ENCODE results near the gene PPARG.
"Not testable (repeated sequence)": the region's sequence is repeated elsewhere in the genome, so short reads cannot be mapped to it uniquely, and the experiment has no call there.

PPARG gene

DNA sequence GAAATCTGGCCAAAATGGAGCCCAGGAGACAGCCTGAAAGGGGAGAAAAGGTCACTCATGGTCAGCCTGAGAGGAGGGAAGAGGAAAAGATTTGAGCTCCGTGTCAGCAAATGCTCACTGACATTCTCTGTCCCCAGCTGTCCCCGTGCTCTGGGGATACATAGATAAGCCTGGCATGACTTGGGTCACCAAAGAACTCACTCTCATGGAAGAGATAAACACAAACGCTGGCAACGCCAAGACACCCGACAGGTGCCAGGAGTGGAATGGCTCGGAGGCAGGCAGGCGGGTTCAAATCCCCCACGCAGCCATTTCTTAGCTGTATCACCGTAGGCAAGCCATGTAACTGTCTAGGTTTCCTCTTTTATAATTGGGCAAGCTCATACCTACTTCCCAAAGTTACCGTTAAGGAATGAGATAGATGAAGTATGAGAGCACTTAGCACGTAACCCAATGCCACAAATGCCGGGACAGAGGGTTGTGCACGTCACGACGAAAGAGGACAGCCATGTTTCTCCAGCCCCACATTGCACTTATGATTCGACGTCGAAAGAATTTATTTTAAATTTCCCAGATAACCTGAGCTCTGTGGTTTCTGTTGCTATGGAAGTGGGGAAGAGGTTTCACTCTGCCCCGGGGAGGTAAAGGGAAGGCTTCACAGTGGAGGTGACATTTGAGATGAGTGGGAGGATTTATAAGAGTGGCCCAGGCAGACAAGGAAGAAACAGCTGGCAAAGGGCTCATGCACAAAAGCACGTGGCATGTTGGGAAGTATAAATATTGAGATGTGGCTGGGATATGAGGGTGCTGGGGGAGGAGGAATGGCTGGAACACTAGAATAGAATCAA lies 154.0 kb downstream of the PPARG start:
- no peak for DNase-seq (ENCODE audit: low spot score)

DNA sequence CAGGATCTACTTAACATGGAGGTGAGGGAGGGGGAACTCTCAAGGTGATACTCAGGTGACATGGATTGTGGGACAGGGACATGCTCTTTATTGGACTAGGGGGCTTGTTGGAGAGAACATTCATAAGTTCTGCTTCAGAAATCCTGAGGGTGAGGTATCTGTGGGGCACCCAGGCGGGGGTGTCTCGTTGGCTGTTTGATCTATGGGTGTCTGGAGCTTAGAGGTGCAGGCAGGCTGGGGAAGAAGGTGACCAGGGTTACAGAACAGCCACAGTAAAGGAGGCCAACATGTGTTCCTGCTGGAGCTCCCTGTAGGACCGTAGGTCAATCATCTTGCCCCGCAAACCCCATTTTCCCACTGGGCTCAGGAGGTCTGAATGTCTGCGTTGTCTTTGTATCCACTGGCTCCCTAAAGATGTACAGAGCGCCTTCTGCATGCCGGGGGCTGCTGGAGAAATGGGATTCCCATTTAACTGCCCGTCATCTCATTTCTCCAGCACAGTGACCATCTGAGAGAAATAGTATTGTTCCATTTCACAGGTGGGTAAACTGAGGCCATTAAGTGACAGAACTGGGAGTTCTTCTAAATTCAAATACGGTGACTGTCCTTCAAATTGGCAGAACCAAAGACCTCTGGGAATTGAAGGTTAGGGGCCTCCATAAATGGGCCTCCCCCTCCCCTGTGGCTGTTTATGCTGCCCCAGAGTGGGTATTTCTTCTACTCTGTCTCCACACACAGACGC lies 155.1 kb downstream of the PPARG start:
- no peak for DNase-seq (ENCODE audit: low spot score)

- no peak for DNase-seq (ENCODE audit: low spot score)
These were observed 156.0 kb downstream of the PPARG start for GRCh38 chr3:12444582-12445471.

DNA sequence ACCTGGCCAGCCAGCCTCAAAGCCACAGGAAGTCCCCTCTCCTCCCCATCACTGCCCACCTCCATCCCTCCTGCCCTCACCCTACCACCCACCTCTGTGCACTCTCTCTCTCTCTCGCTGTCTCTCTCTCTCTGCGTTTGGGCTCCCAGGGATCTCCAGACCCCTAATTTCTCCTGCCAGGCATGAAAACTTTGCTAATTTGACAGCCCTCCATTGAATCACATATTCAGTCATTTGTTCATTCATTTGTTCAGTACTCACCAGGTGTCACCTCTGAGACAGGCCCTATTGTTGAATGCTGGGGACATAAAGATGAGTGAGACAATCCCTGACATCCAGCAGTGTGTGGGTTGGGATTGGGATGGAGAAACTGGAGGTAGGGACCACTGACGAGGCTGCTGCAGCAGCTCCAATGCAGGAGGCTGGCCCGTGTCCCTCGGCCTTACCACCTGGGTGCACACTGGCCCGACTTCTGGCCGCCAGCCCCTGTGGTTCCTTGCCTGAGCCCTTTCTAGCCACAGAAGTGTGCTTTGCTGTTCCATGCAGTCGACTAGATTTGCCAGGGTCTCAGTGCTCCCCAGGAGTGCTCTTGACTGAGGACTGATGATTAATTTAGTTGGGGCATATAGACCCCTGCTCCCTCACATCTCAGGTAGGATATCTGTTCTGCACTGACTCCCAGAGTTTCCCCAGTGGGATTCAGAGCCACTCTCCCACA lies 156.8 kb downstream of the PPARG start:
- no peak for DNase-seq (ENCODE audit: low spot score)

GRCh38 chr3:12446298-12446697 lies 157.4 kb downstream of the PPARG start:
- DNase-seq (ENCODE audit: low spot score): no peak

- DNase-seq (ENCODE audit: low spot score): no peak
These were observed 158.2 kb downstream of the PPARG start for GRCh38 chr3:12447075-12447474.

- not testable (repeated sequence) for DNase-seq (ENCODE audit: low spot score)
These were observed 159.7 kb downstream of the PPARG start for GRCh38 chr3:12448404-12449202.

GRCh38 chr3:12449889-12450682 lies 161.2 kb downstream of the PPARG start:
- DNase-seq (ENCODE audit: low spot score): no peak

GRCh38 chr3:12451481-12451880 lies 162.6 kb downstream of the PPARG start:
- no peak for DNase-seq (ENCODE audit: low spot score)

- DNase-seq (ENCODE audit: low spot score): no peak
These were observed 163.1 kb downstream of the PPARG start for GRCh38 chr3:12451960-12452359.

- DNase-seq (ENCODE audit: low spot score): no peak
These were observed 163.8 kb downstream of the PPARG start for GRCh38 chr3:12452361-12453330.

DNA sequence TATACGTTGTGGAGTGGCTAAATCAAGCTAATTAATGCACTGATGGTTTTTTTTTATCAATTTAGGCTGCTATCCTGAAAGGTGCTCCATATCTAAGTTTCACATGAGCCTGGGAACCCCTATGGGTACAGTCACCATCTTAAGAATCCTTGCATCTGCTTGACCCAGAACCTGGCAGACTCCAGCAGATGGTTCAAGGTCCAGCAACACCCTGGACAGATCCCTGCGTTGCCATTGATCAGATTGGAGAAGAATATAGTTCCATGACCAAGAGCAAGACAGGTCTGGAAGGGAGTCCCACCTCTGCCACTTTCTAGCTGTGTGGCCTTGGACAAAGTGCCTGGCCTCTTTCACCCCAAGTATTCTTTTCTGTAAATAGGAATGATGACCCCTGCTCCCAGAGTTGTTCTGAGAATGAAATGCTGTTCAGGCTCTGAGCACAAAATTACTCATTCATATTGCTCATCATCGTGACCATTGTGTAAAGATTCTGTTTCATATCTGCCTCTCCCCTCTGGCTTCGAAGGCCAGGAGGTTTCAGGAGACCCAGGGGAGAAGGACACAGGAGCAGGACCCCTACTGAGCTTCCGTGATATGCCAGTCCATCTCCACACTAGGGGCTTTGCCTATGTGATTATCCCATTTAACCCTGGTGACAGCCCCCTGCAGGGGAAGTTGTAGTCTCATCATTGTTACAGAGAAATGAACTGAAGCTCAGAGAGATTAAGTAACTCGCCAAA lies 165.4 kb downstream of the PPARG start:
- DNase-seq (ENCODE audit: low spot score): peak; percentile 19

- no peak for DNase-seq (ENCODE audit: low spot score)
These were observed 165.9 kb downstream of the PPARG start for GRCh38 chr3:12454816-12455121.

- DNase-seq (ENCODE audit: low spot score): no peak
These were observed 166.9 kb downstream of the PPARG start for GRCh38 chr3:12455740-12456139.

GRCh38 chr3:12456441-12456840 lies 167.6 kb downstream of the PPARG start:
- no peak for DNase-seq (ENCODE audit: low spot score)

DNA sequence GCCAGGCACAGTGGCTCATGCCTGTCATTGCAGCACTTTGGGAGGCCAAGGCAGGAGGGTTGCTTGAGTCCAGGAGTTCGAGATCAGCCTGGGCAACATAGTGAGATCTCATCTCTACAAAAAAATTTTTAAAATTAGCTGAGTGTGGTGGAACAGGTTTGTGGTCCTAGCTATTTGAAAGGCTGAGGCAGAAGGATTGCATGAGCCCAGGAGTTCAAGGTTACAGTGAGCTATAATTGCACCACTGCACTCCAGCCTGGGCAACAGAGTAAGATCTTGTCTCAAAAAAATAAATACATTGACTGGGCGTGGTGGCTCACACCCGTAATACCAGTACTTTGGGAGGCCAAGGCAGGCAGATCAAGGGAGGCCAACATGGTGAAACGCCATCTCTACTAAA lies 168.5 kb downstream of the PPARG start:
- not testable (repeated sequence) for DNase-seq (ENCODE audit: low spot score)

GRCh38 chr3:12458901-12459300 lies 170.0 kb downstream of the PPARG start:
- DNase-seq (ENCODE audit: low spot score): no peak

DNA sequence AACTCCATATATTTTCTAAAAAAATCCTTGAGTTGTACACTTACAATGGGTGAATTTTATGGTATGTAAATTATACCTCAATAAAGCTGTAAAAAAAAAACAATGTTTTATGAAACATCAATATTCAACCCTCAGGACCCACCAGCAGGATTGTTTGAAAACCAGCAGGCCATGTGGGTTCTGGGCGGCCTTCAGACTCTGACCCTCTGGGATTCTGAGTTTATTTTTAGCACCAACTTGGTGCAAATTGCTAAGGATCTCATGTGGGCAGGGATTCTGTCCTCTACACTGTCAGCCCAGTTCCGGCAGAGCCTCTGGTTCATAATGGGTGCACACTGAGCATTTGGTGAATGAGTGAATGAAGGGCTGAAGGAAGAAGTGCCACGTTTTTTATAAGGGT lies 171.3 kb downstream of the PPARG start:
- no peak for DNase-seq (ENCODE audit: low spot score)
